ENCODE data around the gene GEMIN7.

Gene GEMIN7

DNA sequence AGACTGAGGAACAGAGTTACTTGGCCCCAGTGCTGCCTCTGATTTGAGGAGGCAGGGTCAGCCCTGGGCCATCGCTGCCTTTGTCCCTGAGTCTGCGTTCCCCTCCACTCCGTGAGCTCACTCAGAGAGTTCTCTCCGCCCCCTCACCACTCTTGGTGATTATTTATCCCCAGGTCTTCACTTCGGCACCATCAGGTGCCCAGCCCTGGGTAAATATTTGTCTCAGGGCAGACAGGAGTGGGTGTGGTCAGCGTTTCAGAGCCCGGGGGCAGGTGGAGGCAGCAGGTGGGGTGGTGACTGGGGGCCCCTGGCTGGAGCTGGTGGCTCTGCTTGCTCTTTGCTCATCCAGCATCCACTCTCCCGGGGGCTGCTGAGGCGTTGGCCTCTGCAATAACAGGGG, 34.6 kb downstream of the GEMIN7 start:
- no peaks in the 10 kb centered on the region for H3K9me3 ChIP-seq (ENCODE audit: insufficient read depth, low read depth, low read length)
- DNase-seq, result no peak
- no peak overlapping the region for H3K18ac ChIP-seq (ENCODE audit: low read length)
- H3K14ac ChIP-seq (ENCODE audit: low read length), result no peak overlapping the region
- no peak overlapping the region for H4K91ac ChIP-seq (ENCODE audit: low read depth, low read length)
- H3K4me2 ChIP-seq (ENCODE audit: low read length), result no peak overlapping the region
- H4K8ac ChIP-seq (ENCODE audit: low read depth, low read length), result no peak overlapping the region
- WGBS (ENCODE audit: extremely low coverage, insufficient coverage, insufficient read length), result no CpG with 5 or more reads among the region's 9 CpGs
- H2BK5ac ChIP-seq (ENCODE audit: low read depth, low read length, poor library complexity), result no peak overlapping the region
- H3K4me1 ChIP-seq (ENCODE audit: control insufficient read depth in 1 of 2, insufficient read depth in 2 of 2, low read length in 2 of 2), result peaks cover 4 to 16% of the 10 kb centered on the region in 2 experiments
- H3K4ac ChIP-seq (ENCODE audit: low read depth, low read length), result no peak overlapping the region
- no peaks in the 10 kb centered on the region for H3K27me3 ChIP-seq (ENCODE audit: insufficient read depth, low read length)
- no peak overlapping the region for H3K27ac ChIP-seq (ENCODE audit: low read depth, low read length)
- H3K36me3 ChIP-seq (ENCODE audit: control insufficient read depth in 1 of 2, insufficient read depth in 2 of 2, low read length in 2 of 2), result peaks cover 2 to 3% of the 10 kb centered on the region in 2 experiments
- H2AFZ ChIP-seq (ENCODE audit: insufficient read depth, low read length, poor library complexity), result no peak overlapping the region
- H2AK5ac ChIP-seq (ENCODE audit: low read length), result no peak overlapping the region
- no peak overlapping the region for H3K9ac ChIP-seq (ENCODE audit: low read length)
- no peak overlapping the region for H4K12ac ChIP-seq (ENCODE audit: low read depth, low read length)
- no peak overlapping the region for H3K23ac ChIP-seq (ENCODE audit: low read length)
- H3K79me2 ChIP-seq (ENCODE audit: control insufficient read depth, insufficient read depth, low read length, poor library complexity), result peaks cover 11% of the 10 kb centered on the region
- no peak overlapping the region for H3K4me3 ChIP-seq (ENCODE audit: low read depth, low read length)
- H2BK120ac ChIP-seq (ENCODE audit: insufficient read depth, low read length, poor library complexity), result no peak overlapping the region
- H3K79me1 ChIP-seq (ENCODE audit: low read length), result no peaks in the 10 kb centered on the region
- no peak overlapping the region for H2BK12ac ChIP-seq (ENCODE audit: low read length)

DNA sequence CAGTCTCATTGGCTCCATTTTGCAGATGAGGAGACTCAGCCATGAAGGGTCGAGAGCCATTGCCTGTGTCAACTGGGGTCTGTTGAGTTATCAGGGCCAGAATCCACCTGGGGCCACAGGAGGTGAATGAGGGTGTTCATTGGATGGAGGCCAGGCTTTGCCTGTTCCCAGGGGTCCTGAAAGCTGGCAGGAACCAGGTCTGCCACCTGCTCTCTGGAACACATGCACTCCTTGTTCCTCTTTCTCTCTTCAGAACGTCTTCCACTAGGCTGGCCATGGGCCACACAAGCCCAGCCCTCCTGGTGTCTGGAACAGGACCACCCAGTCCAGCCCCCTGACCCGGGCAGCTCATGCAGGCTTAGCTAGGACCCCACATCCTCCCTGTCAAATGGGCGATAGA, 35.1 kb downstream of the GEMIN7 start:
- Histone ChIP-seq H3K27me3 (ENCODE audit: insufficient read depth, low read length) (no peaks in the 10 kb centered on the region), H3K4me2 (ENCODE audit: low read length) (no peak overlapping the region), H3K79me2 (ENCODE audit: control insufficient read depth, insufficient read depth, low read length, poor library complexity) (peaks cover 11% of the 10 kb centered on the region), H3K9me3 (ENCODE audit: insufficient read depth, low read depth, low read length) (no peaks in the 10 kb centered on the region), H2AFZ (ENCODE audit: insufficient read depth, low read length, poor library complexity) (no peak overlapping the region), H4K8ac (ENCODE audit: low read depth, low read length) (no peak overlapping the region), H2BK120ac (ENCODE audit: insufficient read depth, low read length, poor library complexity) (no peak overlapping the region), H2BK5ac (ENCODE audit: low read depth, low read length, poor library complexity) (no peak overlapping the region), H3K36me3 (ENCODE audit: control insufficient read depth in 1 of 2, insufficient read depth in 2 of 2, low read length in 2 of 2) (peaks cover 2 to 3% of the 10 kb centered on the region in 2 experiments), H2BK12ac (ENCODE audit: low read length) (no peak overlapping the region), H3K4ac (ENCODE audit: low read depth, low read length) (no peak overlapping the region), H3K27ac (ENCODE audit: low read depth, low read length) (no peak overlapping the region), H4K12ac (ENCODE audit: low read depth, low read length) (no peak overlapping the region), H3K18ac (ENCODE audit: low read length) (no peak overlapping the region), H3K4me1 (ENCODE audit: control insufficient read depth in 1 of 2, insufficient read depth in 2 of 2, low read length in 2 of 2) (peaks cover 4 to 16% of the 10 kb centered on the region in 2 experiments), H4K91ac (ENCODE audit: low read depth, low read length) (no peak overlapping the region), H3K4me3 (ENCODE audit: low read depth, low read length) (no peak overlapping the region), H3K14ac (ENCODE audit: low read length) (no peak overlapping the region), H3K79me1 (ENCODE audit: low read length) (no peaks in the 10 kb centered on the region), H2AK5ac (ENCODE audit: low read length) (no peak overlapping the region), H3K9ac (ENCODE audit: low read length) (no peak overlapping the region), H3K23ac (ENCODE audit: low read length) (no peak overlapping the region)
- no peak for DNase-seq
- no CpG with 5 or more reads among the region's 4 CpGs for WGBS (ENCODE audit: extremely low coverage, insufficient coverage, insufficient read length)

DNA sequence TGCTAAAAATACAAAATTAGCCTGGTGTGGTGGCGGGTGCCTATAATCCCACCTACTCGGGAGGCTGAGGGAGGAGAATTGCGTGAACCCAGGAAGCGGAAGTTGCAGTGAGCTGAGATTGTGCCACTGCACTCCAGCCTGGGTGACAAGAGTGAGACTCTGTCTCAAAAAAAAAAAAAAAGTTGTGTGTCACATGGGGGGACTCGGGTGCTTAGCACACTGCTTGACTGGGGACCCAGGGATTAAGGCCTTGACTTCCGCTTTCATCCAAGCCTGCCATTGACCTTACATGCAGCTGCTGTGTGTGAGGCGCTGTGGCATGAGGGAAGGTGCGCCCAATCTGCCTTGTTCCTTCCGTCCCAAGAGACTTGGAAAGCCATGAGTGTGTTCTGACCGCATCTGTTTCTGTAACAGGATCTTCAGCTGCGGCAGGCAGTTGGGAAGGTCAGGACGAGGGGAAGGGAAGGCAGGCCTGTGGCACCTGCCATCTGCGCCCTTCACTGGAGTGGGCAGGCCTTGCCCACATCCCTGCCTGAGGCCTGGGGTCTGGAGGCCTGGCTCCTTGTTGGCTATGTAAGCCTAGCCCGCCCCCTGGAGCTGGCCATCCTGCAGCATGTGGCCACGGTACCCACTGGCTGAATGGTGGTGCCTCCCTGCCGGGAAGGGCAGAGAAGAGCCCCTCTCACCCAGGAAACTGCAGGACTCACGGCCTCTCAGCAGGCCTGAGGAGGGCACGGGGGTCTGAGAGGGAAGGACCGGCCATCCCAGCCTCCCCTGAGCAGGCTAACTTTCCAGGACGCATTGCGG, 37.0 kb downstream of the GEMIN7 start:
- Histone ChIP-seq H3K23ac (ENCODE audit: low read length) (no peak overlapping the region), H3K79me1 (ENCODE audit: low read length) (no peaks in the 10 kb centered on the region), H3K4me2 (ENCODE audit: low read length) (no peak overlapping the region), H2AK5ac (ENCODE audit: low read length) (no peak overlapping the region), H4K91ac (ENCODE audit: low read depth, low read length) (no peak overlapping the region), H3K4me1 (ENCODE audit: control insufficient read depth in 1 of 2, insufficient read depth in 2 of 2, low read length in 2 of 2) (peaks cover 5 to 17% of the 10 kb centered on the region in 2 experiments), H3K27me3 (ENCODE audit: insufficient read depth, low read length) (no peaks in the 10 kb centered on the region), H3K79me2 (ENCODE audit: control insufficient read depth, insufficient read depth, low read length, poor library complexity) (peaks cover 9% of the 10 kb centered on the region), H2AFZ (ENCODE audit: insufficient read depth, low read length, poor library complexity) (no peak overlapping the region), H3K14ac (ENCODE audit: low read length) (no peak overlapping the region), H2BK5ac (ENCODE audit: low read depth, low read length, poor library complexity) (no peak overlapping the region), H3K27ac (ENCODE audit: low read depth, low read length) (no peak overlapping the region), H4K12ac (ENCODE audit: low read depth, low read length) (no peak overlapping the region), H3K18ac (ENCODE audit: low read length) (no peak overlapping the region), H2BK120ac (ENCODE audit: insufficient read depth, low read length, poor library complexity) (no peak overlapping the region), H3K9me3 (ENCODE audit: insufficient read depth, low read depth, low read length) (no peaks in the 10 kb centered on the region), H2BK12ac (ENCODE audit: low read length) (no peak overlapping the region), H4K8ac (ENCODE audit: low read depth, low read length) (no peak overlapping the region), H3K4me3 (ENCODE audit: low read depth, low read length) (no peak overlapping the region), H3K4ac (ENCODE audit: low read depth, low read length) (peak overlapping the region; percentile 13), H3K9ac (ENCODE audit: low read length) (no peak overlapping the region), H3K36me3 (ENCODE audit: control insufficient read depth in 1 of 2, insufficient read depth in 2 of 2, low read length in 2 of 2) (no peaks in the 10 kb centered on the region)
- WGBS (ENCODE audit: extremely low coverage, insufficient coverage, insufficient read length), result no CpG with 5 or more reads among the region's 21 CpGs
- no peak for DNase-seq

DNA sequence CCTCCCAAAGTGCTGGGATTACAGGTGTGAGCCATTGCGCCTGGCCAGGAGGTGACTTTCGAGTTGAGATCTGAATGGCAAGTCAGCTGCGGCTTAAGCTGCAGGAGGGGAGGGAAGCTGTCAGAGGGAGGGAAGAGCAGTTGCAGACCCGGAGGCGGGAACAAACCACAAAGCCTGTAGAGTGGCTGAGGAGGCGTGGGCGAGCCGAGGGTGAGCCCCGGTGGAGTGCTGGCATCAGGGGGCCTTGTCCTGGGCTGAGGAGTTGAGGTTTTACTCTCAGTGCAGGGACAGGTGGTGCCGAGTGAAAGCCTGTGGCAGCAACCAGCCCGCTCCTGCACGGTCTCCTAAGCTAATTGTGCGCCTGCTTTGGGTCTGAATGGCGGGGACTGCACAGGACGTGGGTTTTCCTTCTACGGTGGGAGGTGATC, 38.1 kb downstream of the GEMIN7 start:
- H3K4ac ChIP-seq (ENCODE audit: low read depth, low read length), result no peak overlapping the region
- H3K79me2 ChIP-seq (ENCODE audit: control insufficient read depth, insufficient read depth, low read length, poor library complexity), result peaks cover 16% of the 10 kb centered on the region
- H3K9ac ChIP-seq (ENCODE audit: low read length), result no peak overlapping the region
- no peaks in the 10 kb centered on the region for H3K36me3 ChIP-seq (ENCODE audit: control insufficient read depth in 1 of 2, insufficient read depth in 2 of 2, low read length in 2 of 2)
- H3K23ac ChIP-seq (ENCODE audit: low read length), result no peak overlapping the region
- WGBS (ENCODE audit: extremely low coverage, insufficient coverage, insufficient read length), result no CpG with 5 or more reads among the region's 16 CpGs
- H2AK5ac ChIP-seq (ENCODE audit: low read length), result no peak overlapping the region
- H4K12ac ChIP-seq (ENCODE audit: low read depth, low read length), result no peak overlapping the region
- peak overlapping the region; percentile 2 for H3K18ac ChIP-seq (ENCODE audit: low read length)
- no peak overlapping the region for H2AFZ ChIP-seq (ENCODE audit: insufficient read depth, low read length, poor library complexity)
- no peak overlapping the region for H4K8ac ChIP-seq (ENCODE audit: low read depth, low read length)
- no peak overlapping the region for H2BK120ac ChIP-seq (ENCODE audit: insufficient read depth, low read length, poor library complexity)
- no peaks in the 10 kb centered on the region for H3K27me3 ChIP-seq (ENCODE audit: insufficient read depth, low read length)
- H3K14ac ChIP-seq (ENCODE audit: low read length), result no peak overlapping the region
- no peak overlapping the region for H4K91ac ChIP-seq (ENCODE audit: low read depth, low read length)
- H3K79me1 ChIP-seq (ENCODE audit: low read length), result no peaks in the 10 kb centered on the region
- H3K9me3 ChIP-seq (ENCODE audit: insufficient read depth, low read depth, low read length), result no peaks in the 10 kb centered on the region
- H2BK12ac ChIP-seq (ENCODE audit: low read length), result no peak overlapping the region
- H3K4me3 ChIP-seq (ENCODE audit: low read depth, low read length), result no peak overlapping the region
- H3K27ac ChIP-seq (ENCODE audit: low read depth, low read length), result no peak overlapping the region
- H2BK5ac ChIP-seq (ENCODE audit: low read depth, low read length, poor library complexity), result no peak overlapping the region
- no peak overlapping the region for H3K4me2 ChIP-seq (ENCODE audit: low read length)
- peaks cover 15 to 29% of the 10 kb centered on the region in 2 experiments for H3K4me1 ChIP-seq (ENCODE audit: control insufficient read depth in 1 of 2, insufficient read depth in 2 of 2, low read length in 2 of 2)
- no peak for DNase-seq
